ENCODE results near the gene EPHB1. TPM values are rescaled to one million over a fixed set of nuclear protein-coding genes. Genes with fewer than 3 reads are reported as not detected.

The EPHB1 gene
- polyA plus RNA-seq, 5 donors = 1.8 to 3.9 (median 2.8) TPM

DNA sequence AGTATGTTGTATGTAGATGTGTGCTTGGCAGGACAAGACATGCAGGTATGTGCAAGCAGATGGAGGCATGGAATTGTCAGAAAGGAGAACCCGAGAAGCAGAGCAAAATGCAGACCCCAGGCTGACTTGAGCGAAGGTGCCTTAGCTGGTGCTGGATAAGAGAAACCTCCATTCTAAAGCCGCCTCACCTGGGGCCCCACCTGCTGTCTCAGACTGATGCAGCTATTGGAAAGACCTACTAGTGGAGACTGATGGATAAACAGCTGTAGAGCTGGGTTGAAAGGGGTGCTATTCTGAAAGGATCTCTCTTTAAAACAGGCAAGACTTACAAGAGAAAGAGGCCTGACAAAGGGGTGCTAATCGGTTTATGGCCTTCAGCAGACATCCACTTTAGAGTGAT, 86.2 kb downstream of the EPHB1 start:
- no peak for DNase-seq

DNA sequence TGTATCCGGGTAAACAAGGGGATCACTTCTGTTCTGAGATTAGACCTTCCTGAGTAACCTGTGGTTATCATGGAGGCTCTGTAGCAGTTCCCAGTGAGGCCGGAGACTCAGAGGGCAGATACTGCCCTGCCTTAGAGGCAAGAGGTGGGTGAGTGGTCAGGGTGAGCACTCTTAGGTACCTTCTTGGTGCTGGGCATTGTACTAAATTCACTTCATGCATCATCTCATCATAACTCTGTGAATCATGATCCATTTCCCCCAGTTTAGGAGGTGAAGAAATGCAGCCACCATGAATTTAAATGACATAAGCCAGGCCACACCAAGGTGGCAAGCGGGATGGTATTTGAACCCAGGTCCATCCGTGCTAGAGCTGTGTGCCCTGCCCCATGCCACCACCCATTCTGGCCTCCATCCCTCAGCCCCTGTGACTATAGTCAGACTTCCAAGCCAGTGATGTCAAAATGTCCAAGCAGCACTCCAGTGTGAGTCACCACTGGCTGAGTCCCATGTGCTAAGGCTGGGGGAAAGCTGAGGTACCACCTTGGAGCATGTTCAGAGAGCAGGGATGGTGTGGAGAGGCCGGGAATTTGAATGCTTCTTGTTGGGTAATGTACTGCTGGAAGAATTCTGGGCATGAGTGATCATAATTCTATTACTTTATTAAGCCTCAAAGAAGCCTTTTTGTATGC, 88.8 kb downstream of the EPHB1 start:
- no peak for DNase-seq

DNA sequence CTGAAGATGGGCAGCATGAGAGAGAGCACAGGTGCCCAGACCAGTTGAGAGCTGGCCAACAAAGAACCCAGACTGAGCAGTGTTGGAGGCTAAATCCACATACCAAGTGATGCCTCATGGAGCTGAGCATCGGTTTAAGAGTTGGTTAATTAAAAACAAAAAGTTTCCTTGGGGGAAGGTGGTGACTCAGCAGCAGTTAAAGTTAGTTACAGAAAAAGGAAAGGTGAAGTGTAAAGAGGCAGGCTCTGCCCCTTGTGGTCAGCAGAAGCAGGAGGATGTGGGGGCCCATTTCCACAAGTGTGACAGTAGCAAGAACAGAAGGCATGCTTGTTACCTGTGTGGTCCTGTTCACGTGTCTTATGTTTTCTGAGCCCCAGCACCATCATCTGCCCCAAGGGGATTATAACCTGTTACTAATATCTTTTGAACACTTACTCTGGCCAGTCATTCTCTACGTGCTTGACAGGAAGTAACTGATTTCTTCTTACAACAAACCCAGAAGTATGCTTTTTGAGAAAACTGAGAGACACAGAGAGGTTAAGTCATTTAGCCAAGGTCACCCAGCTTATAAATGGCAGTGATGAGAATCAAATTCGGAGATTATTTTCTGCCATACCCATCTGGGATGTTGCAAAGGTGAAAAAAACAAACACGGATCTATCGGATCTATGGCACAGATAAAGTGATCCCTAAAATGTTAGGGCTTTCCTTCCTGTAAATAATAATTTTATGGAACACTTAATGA, 91.0 kb downstream of the EPHB1 start:
- no peak for DNase-seq

DNA sequence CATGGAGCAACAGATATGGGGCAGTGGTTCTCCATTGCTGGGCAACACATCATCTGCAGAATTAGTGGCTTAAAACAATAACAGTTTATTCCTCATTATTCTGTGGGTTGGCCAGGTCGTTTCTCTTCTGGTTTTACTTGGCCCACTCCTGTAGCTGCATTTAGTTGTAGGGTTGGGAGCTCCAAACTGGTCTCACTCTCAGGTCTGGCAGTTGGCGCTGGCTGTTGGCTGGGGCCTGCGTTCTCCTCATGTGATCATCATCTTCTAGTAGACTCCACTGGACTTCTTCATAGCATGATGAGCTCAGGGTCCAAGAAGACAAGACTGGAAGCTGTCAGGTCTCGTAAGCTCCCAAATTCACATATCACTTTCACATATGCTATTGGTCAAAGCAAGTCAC, 91.9 kb downstream of the EPHB1 start:
- no peak for DNase-seq

GRCh38 chr3:134887536-134887935, 92.5 kb downstream of the EPHB1 start:
- no peak for DNase-seq

- DNase-seq = no peak
Measured at GRCh38 chr3:134892326-134892725, 97.3 kb downstream of the EPHB1 start.

DNA sequence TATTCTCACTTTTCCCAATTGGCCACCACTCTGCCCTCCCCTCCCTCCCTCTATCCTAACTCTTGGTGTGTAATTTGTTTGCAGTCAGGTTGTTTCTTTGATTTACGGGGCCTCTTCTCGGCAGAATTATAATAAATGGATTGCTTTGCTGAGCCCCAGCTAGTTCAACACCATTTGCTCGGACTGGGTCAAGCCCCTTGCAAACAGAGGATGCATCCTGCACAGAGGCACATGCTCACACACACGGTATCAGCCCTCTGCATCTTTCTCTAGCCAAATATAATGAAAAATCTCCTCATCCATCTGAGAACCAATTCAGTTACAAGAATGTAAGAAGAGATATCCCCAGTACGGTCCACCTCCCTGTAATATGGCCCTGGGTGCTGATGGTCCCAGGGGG, 97.7 kb downstream of the EPHB1 start:
- DNase-seq = no peak

- DNase-seq = no peak
Measured at GRCh38 chr3:134894533-134894932, 99.5 kb downstream of the EPHB1 start.

- no peak for DNase-seq
Measured at GRCh38 chr3:134895181-134895580, 100.1 kb downstream of the EPHB1 start.

- DNase-seq = no peak
Measured at GRCh38 chr3:134896141-134896540, 101.1 kb downstream of the EPHB1 start.

DNA sequence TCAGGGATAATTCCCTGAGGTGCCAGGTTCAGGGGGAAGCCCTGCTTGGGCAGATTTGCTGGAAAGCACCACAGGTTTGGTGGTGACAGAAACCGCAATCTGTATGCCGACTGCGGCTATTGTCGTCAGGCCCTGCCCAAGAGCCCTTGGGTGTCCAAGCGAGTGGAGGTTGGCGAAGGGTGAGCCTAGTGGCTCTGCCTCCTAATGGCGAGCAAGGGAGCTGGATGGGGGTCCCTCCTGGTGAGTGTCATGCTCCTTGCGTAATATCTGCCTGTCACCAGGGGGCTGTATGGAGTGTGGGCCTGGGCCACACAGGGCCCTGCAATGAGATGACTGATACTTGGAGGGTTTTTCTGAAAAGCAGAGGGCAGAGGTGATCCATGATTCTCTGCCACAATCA, 101.6 kb downstream of the EPHB1 start:
- no peak for DNase-seq

GRCh38 chr3:134897391-134898141, 102.5 kb downstream of the EPHB1 start:
- no peak for DNase-seq

DNA sequence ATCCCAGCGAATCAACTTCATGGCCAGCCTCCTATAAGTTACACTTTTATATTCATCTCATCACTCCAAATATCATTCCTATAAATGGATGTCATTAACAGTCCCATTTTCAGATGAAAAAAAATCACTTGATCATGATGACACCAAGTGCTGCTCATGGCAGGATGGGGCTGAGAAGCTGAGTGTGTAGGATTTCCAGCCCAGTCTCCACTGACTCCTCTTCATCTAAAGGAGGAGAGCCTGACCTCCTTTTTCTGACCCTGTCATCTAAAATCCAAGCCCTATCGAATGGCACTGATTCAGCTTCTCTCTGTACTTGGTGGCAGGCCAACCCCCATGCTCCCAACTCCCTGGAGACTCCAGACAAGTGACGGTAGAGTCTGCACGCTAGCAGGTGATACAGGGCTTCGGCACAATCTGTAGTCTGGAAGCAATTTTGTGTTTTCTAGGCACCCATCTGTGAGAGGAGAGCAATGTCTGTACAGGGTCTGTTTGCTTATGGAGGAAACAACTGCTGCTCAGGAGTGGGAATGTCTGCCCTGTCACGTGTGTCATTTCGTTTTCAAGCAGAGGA, 103.2 kb downstream of the EPHB1 start:
- no peak for DNase-seq

- no peak for DNase-seq
Measured at GRCh38 chr3:134899786-134900185, 104.7 kb downstream of the EPHB1 start.

- no peak for DNase-seq
Measured at GRCh38 chr3:134900482-134900881, 105.4 kb downstream of the EPHB1 start.

DNA sequence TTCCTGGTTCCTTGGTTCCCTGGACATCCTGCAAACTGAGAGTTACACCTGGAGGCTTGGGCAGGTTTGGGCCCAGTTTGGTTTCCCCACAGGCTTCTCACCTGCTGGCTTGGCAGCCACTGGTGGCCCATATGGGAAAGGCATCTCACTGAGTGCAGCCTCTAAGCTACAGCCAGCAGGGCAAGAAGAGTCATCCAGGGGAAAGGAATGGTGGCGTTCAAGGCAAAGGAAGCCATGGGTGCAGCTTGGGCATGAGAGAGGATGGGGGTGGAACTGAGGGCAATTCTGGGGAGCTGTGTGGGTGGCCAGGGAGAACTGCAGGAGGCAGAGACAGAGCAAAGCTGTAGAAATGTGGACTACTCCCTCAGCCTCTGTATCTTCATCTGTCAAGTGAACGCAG, 106.4 kb downstream of the EPHB1 start:
- no peak for DNase-seq

GRCh38 chr3:134903837-134904236, 108.8 kb downstream of the EPHB1 start:
- DNase-seq = no peak

- DNase-seq = no peak
Measured at GRCh38 chr3:134904241-134904771, 109.2 kb downstream of the EPHB1 start.

DNA sequence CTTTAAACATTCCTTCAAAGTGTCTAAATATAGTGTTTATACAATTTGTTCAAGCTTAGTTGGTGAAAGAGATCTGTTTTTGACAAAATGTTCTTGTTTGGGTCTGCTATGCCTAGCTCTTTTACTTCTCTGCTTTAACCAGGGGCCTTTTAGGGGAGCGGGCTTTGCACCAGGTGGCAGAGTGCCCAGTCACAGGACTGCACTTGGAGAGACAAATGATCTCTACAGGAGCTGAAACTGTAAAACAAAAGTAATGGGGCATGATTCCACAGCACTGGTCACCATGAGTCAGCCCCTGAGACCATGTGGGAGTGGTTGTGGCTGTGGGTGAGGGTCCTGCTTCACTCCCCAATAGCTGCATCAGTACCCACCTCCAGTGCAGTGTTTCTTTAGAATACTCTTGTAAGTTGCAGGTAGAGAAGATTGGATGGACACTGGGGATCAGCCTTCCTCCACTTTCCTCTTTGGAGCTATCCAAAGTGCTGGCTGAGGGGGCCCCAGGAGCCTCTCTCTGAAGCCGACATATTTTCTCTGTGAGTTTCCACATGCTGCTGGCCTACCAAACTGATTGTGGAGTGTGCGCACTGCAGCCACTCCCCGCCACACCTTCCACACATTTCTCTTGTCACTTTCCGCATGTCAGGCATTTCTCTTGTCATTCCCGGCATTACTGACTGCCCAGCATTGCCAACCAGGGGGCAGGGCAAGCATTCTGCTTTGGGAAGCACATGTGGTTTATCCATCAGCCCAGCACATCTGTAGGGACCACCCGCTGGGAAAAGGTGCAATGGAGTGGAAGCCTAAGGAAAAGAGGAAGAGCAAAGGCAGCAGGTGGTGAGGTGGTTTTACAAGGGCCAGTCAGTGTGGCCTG, 110.0 kb downstream of the EPHB1 start:
- DNase-seq = no peak

GRCh38 chr3:134905647-134905935, 110.5 kb downstream of the EPHB1 start:
- no peak for DNase-seq

DNA sequence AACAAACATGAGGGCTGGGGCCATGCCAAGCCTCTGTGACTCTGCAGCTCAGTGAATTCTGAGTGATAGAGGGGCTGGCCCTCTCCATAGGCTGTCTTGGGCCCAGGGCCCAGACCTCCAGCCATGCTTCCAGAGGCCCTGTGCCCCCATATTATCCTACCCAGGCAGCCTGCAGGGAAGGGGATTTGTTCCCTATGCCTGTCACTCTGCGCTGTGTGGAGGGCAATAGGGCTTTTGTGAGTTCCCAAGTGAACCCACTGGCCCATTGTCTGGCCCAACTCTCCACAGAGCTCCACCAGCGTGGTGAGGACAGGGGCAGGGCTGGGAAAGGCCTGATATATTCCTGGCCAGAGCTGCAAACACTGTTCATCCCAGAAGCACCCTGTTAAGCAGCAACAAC, 113.2 kb downstream of the EPHB1 start:
- no peak for DNase-seq

All from right lung (tissue), 5 donors.